ENCODE data around the gene EMCN.

DNA sequence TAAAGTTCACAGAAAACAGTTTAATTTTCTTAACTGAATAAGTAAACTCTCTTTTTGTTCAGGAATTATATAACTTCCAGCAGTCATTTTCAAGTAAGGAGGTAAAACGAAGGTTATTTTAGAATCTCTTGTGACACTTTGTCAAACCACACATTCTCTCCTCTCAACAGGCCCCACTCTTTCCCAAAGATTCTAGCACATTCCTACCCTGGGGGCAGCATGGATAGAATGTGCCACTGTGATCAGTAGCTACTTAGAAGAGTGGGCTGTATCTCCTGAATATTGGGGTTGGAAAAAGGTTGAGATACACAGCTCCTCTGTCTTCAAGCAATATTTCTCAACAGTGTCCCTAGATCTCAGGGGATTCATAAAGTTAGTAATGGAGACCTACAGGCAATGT, 157.6 kb downstream of the EMCN start:
- no peak for TF ChIP-seq YY1 (IDR thresholded peaks at IDR 0.05; ENCODE audit: insufficient read depth, insufficient read length)
- no peak for TF ChIP-seq SUZ12 (IDR thresholded peaks at IDR 0.05; ENCODE audit: extremely low read depth, insufficient read depth, insufficient read length)
- no peak for TF ChIP-seq ZNF274 (IDR thresholded peaks at IDR 0.05; ENCODE audit: low read depth, low read length)

Measured in NT2/D1 (cell line).